Measurements from ENCODE around the gene TTC34. TPM values are rescaled to one million over a fixed set of nuclear protein-coding genes. Genes with fewer than 3 reads are reported as not detected.
A peak's percentile ranks its signal among the peaks of the same experiment; 100 is the strongest.

TTC34 gene
- total and polyA plus RNA-seq, 2 of the 13 experiments (the other 11 are each of a cell fraction or from before 2014, with no cell fraction given): 0.07 to 0.11 TPM

GRCh38 chr1:2593251-2593878 is 208.1 kb downstream of the TTC34 start:
- ChIA-PET CTCF (ENCODE audit: low intra/inter-chr PET ratio, low total read pairs) (no interaction called here), POLR2A (no interaction called here)
- Histone ChIP-seq H3K36me3 (replicated peaks in 1 of 2; ENCODE audit: control insufficient read depth in 1 of 2, insufficient read depth in 2 of 2, low read length in 2 of 2) (no peaks in the 10 kb centered on the region), H3K4me2 (ENCODE audit: low read depth, low read length) (peak overlapping the region; percentile 42; the same call in 1 of the 2 replicates), H4K20me1 (ENCODE audit: insufficient read depth, low read length) (no peaks in the 10 kb centered on the region), H3K4me3 (replicated peaks in 1 of 3; ENCODE audit: insufficient read depth in 1 of 3, low read depth in 2 of 3, low read length in 3 of 3) (no peak overlapping the region; a peak in 1 of 6 replicates), H3K27ac (ENCODE audit: extremely low read length, insufficient read depth, low read length) (no peak overlapping the region), H3K9me3 (ENCODE audit: low read length) (no peaks in the 10 kb centered on the region), H3K4me1 (ENCODE audit: insufficient read depth, low read length) (peaks cover 12% of the 10 kb centered on the region), H3K9ac (ENCODE audit: insufficient read depth, low read depth, low read length) (no peak overlapping the region), H3K79me2 (ENCODE audit: insufficient read depth, low read length) (no peaks in the 10 kb centered on the region), H3K27me3 (ENCODE audit: control insufficient read depth in 1 of 2, insufficient read depth in 2 of 2, low read length in 2 of 2) (peaks cover 8 to 47% of the 10 kb centered on the region in 2 experiments; a peak in 4 of 5 replicates), H2AFZ (ENCODE audit: low read length) (no peak overlapping the region)
- no TSS peak for BruUV-seq (replicated peaks)
- intact Hi-C loops (cut with micrococcal nuclease; ENCODE audit: unreplicated experiment): no loop called here
- peak; percentile 10; the same call in 2 of the 3 replicates for ATAC-seq
- in situ Hi-C loops (cut with HindIII; ENCODE audit: extremely low pct_ligation_motif_present, low pct_unique_long_range_greater_than_20kb): no loop called here
- WGBS (ENCODE audit: low lambda C conversion rate): 52% methylated on average over 4 of the region's 26 CpGs
- FAIRE-seq: no peak
- DNase-seq (ENCODE audit: low spot score): no peak
- TF ChIP-seq ZNF747 (CRISPR knock-in tag; IDR thresholded peaks at IDR 0.05; ENCODE audit: borderline replicate concordance) (no peak), ZNF598 (CRISPR knock-in tag; IDR thresholded peaks at IDR 0.05; ENCODE audit: borderline replicate concordance) (no peak), ADNP (CRISPR knock-in tag; IDR thresholded peaks at IDR 0.05) (no peak), POLR2AphosphoS5 (IDR thresholded peaks at IDR 0.05; ENCODE audit: low read depth, low read length) (no peak), HMG20B (CRISPR knock-in tag; conservative IDR thresholded peaks at IDR 0.05) (no peak), SP4 (CRISPR knock-in tag; IDR thresholded peaks at IDR 0.05) (0 out of 2 replicates have a peak, but pooled peaks have one; percentile 22), CC2D1A (CRISPR knock-in tag; IDR thresholded peaks at IDR 0.05) (no peak), REL (CRISPR knock-in tag; conservative IDR thresholded peaks at IDR 0.05) (no peak)

- peaks cover 8 to 40% of the 10 kb centered on the region in 2 experiments; a peak in 4 of 5 replicates for H3K27me3 ChIP-seq (ENCODE audit: control insufficient read depth in 1 of 2, insufficient read depth in 2 of 2, low read length in 2 of 2)
- intact Hi-C loops (cut with micrococcal nuclease; ENCODE audit: unreplicated experiment): no loop called here
- no peak overlapping the region for H2AFZ ChIP-seq (ENCODE audit: low read length)
- no peak overlapping the region for H3K4me2 ChIP-seq (ENCODE audit: low read depth, low read length)
- BruUV-seq (replicated peaks): no TSS peak
- no peaks in the 10 kb centered on the region for H3K9me3 ChIP-seq (ENCODE audit: low read length)
- FAIRE-seq (no peak), ATAC-seq (peak; percentile 8; the same call in 1 of the 3 replicates), DNase-seq (ENCODE audit: low spot score) (no peak)
- no peaks in the 10 kb centered on the region for H3K79me2 ChIP-seq (ENCODE audit: insufficient read depth, low read length)
- peaks cover 15% of the 10 kb centered on the region for H3K4me1 ChIP-seq (ENCODE audit: insufficient read depth, low read length)
- H3K36me3 ChIP-seq (replicated peaks in 1 of 2; ENCODE audit: control insufficient read depth in 1 of 2, insufficient read depth in 2 of 2, low read length in 2 of 2): no peaks in the 10 kb centered on the region
- H3K27ac ChIP-seq (ENCODE audit: extremely low read length, insufficient read depth, low read length): no peak overlapping the region
- H3K4me3 ChIP-seq (replicated peaks in 1 of 3; ENCODE audit: insufficient read depth in 1 of 3, low read depth in 2 of 3, low read length in 3 of 3): no peak overlapping the region
- TF ChIP-seq ZNF234 (CRISPR knock-in tag; conservative IDR thresholded peaks at IDR 0.05) (no peak), ZNF709 (CRISPR knock-in tag; IDR thresholded peaks at IDR 0.05) (no peak), STAT5B (CRISPR knock-in tag; IDR thresholded peaks at IDR 0.05) (no peak), TBL1XR1 (IDR thresholded peaks at IDR 0.05; ENCODE audit: borderline replicate concordance, low read length, partially characterized antibody) (no peak), ZSCAN29 (CRISPR knock-in tag; conservative IDR thresholded peaks at IDR 0.05) (no peak), ELF1 (CRISPR knock-in tag; IDR thresholded peaks at IDR 0.05) (0 out of 2 replicates have a peak, but pooled peaks have one; percentile 40), ZBTB38 (CRISPR knock-in tag; IDR thresholded peaks at IDR 0.05) (no peak), KLF15 (CRISPR knock-in tag; IDR thresholded peaks at IDR 0.05; ENCODE audit: borderline replicate concordance) (no peak), GABPB1 (CRISPR knock-in tag; IDR thresholded peaks at IDR 0.05) (peak; percentile 39; the same call in 1 of the 2 replicates), ZNF704 (CRISPR knock-in tag; IDR thresholded peaks at IDR 0.05; ENCODE audit: borderline replicate concordance) (no peak), ZNF253 (CRISPR knock-in tag; IDR thresholded peaks at IDR 0.05; ENCODE audit: borderline replicate concordance) (no peak)
- H4K20me1 ChIP-seq (ENCODE audit: insufficient read depth, low read length): no peaks in the 10 kb centered on the region
- ChIA-PET CTCF (ENCODE audit: low intra/inter-chr PET ratio, low total read pairs) (no interaction called here), POLR2A (no interaction called here)
- WGBS (ENCODE audit: low lambda C conversion rate): 37% methylated on average over 9 of the region's 15 CpGs
- H3K9ac ChIP-seq (ENCODE audit: insufficient read depth, low read depth, low read length): no peak overlapping the region
- in situ Hi-C loops (cut with HindIII; ENCODE audit: extremely low pct_ligation_motif_present, low pct_unique_long_range_greater_than_20kb): no loop called here
These were observed 208.8 kb downstream of the TTC34 start for GRCh38 chr1:2592672-2593071.

Measured in HepG2 (cell line).